ENCODE data around the gene HPF1. TPM values are rescaled to one million over a fixed set of nuclear protein-coding genes. Genes with fewer than 3 reads are reported as not detected.
"Not testable (repeated sequence)": the region's sequence is repeated elsewhere in the genome, so short reads cannot be mapped to it uniquely, and the experiment has no call there.

HPF1 gene
- 10 to 100 TPM; 20.5 to 23.4 TPM for total RNA-seq

DNA sequence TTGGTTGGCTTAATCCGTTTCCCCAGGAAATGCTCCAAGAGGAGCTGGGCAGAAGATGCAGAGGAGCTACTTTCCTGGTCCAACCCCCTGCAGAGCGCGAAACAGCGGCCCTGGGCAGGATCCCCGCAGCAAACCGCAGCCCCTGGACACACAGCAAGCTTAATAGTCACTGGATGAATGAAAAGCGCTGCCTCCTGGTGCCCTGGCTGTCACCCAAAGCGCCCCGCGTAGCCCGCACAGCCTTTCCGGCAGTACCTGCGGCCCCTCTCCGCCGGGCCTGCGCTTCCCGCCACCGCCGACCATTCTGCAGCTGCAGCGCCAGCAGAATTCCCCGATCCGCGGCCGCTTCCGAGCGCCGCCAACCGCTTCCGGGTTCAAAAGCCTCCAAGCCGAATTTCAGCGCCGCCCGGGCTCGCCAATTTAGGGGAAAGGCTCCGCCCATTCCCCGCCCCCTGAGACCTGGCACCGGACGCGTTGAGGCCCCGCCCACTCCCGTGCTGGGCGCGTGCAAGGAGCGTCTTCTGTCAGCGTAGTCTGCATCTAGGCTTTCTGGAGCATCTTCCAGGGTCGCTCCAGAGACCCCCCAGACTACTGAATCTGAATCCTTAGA is at the start of gene HPF1:
TSS of gene HPF1 (minus strand) at position 370 of the 610 bp plus-strand sequence. CDS start at position 303, 67 bp downstream.
- H3K27me3 Mint-ChIP-seq, result peaks cover 9% of the 10 kb centered on the region
- DNase-seq, result peak; percentile 95
- peaks cover under 1% of the 10 kb centered on the region for H3K36me3 Mint-ChIP-seq (ENCODE audit: low read depth)
- CTCF ChIA-PET, result interaction anchor here (0.8 to 2.0 kb wide), 3 partner anchors 22 to 747 kb away, joined by 3 to 10 read pairs (median 3); partner anchors contain the start of gene CBR4
- H3K4me1 Mint-ChIP-seq, result peaks cover 28% of the 10 kb centered on the region
- H3K27ac Mint-ChIP-seq, result peak within 1 kb of the TSS; percentile 27
- peak within 1 kb of the TSS; percentile 84 for H3K4me3 Mint-ChIP-seq
- no peaks in the 10 kb centered on the region for H3K9me3 Mint-ChIP-seq
- POLR2A ChIA-PET, result interaction anchor here (0.8 to 2.6 kb wide), 5 partner anchors 9 to 145 kb away, joined by 3 to 11 read pairs (median 5); partner anchors contain the start of genes CLCN3 and NEK1

GRCh38 chr4:169806770-169807169 is 49.0 kb upstream of the HPF1 start:
- H3K27ac Mint-ChIP-seq; H3K27me3 Mint-ChIP-seq; H3K9me3 Mint-ChIP-seq; POLR2A ChIA-PET; DNase-seq; H3K36me3 Mint-ChIP-seq (ENCODE audit: low read depth); H3K4me3 Mint-ChIP-seq; CTCF ChIA-PET; H3K4me1 Mint-ChIP-seq: not testable (repeated sequence)

DNA sequence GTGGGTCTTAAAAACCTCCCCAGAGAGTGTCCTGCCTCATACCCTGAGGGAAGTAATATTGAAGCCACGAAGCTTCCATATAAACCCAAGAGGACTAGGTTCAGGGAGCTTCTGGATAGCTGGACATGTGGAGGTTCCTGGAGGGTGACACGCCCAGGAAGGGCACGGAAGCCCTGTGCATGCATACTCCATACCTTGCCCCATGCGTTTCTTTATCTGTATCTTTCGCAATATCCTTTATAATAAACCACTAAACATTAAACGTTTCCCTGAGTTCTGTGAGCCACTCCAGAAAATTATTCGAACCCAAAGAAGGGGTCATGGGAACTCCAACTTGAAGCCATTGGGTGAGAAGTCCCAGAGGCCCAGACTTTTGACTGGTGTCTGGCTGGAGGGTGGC is 45.7 kb upstream of the HPF1 start:
- H3K27ac Mint-ChIP-seq, result no peak overlapping the region
- no peaks in the 10 kb centered on the region for H3K4me1 Mint-ChIP-seq
- no peak overlapping the region for H3K4me3 Mint-ChIP-seq
- H3K9me3 Mint-ChIP-seq, result no peaks in the 10 kb centered on the region
- peaks cover 6% of the 10 kb centered on the region for H3K27me3 Mint-ChIP-seq
- ChIA-PET CTCF (no interaction called here), POLR2A (no interaction called here)
- no peaks in the 10 kb centered on the region for H3K36me3 Mint-ChIP-seq (ENCODE audit: low read depth)
- DNase-seq, result no peak

GRCh38 chr4:169802873-169803272 is 45.1 kb upstream of the HPF1 start:
- no peaks in the 10 kb centered on the region for H3K4me1 Mint-ChIP-seq
- POLR2A ChIA-PET, result no interaction called here
- H3K9me3 Mint-ChIP-seq, result no peaks in the 10 kb centered on the region
- H3K27ac Mint-ChIP-seq, result no peak overlapping the region
- H3K27me3 Mint-ChIP-seq, result peaks cover 7% of the 10 kb centered on the region
- H3K36me3 Mint-ChIP-seq (ENCODE audit: low read depth), result no peaks in the 10 kb centered on the region
- no peak overlapping the region for H3K4me3 Mint-ChIP-seq
- CTCF ChIA-PET, result no interaction called here
- no peak for DNase-seq

DNA sequence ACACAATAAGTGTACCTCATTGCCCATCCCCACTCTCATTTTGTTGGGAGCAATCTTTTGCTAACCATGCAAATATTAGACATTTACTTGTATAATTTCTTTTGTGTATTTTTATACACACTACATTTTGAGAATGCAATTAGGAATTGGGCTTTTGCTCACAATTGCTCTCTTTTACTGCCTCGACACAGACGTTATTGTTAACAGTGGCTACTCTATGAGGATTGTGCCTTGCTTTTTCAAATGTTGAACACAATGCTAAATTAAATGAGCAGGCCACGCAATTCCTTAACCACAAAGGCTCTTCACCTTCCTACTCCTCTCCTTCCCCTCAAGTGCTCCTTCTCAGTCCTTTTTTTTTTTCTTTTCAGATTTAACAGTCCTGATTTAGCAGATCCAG is 42.8 kb upstream of the HPF1 start:
- H3K27ac Mint-ChIP-seq, result no peak overlapping the region
- H3K4me1 Mint-ChIP-seq, result no peaks in the 10 kb centered on the region
- CTCF ChIA-PET, result no interaction called here
- POLR2A ChIA-PET, result no interaction called here
- H3K36me3 Mint-ChIP-seq (ENCODE audit: low read depth), result no peaks in the 10 kb centered on the region
- peaks cover 15% of the 10 kb centered on the region for H3K27me3 Mint-ChIP-seq
- no peak for DNase-seq
- no peak overlapping the region for H3K4me3 Mint-ChIP-seq
- H3K9me3 Mint-ChIP-seq, result no peaks in the 10 kb centered on the region

DNA sequence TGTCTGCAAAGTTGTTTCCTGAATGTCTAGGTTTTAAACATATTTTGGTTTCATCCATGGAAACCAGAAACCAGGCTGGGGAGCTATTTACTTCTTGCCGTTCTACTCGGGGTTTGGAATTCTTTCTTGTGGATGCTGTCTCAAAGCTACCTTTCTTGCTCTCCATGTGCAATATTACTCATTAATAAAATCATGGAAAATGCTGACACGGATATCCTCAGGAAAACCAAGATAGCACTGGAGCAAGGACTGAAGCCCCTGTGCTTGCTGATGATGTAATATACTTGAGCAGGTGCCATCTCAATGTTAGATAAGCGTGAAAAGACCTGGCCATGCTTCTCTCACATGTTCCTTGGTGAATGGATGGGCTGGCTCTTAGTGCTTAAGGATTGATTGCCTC is 41.5 kb upstream of the HPF1 start:
- Mint-ChIP-seq H3K4me3 (no peak overlapping the region), H3K36me3 (ENCODE audit: low read depth) (no peaks in the 10 kb centered on the region), H3K9me3 (no peaks in the 10 kb centered on the region), H3K27me3 (peaks cover 15% of the 10 kb centered on the region), H3K27ac (no peak overlapping the region), H3K4me1 (no peaks in the 10 kb centered on the region)
- DNase-seq, result no peak
- CTCF ChIA-PET, result interaction anchor here (1.6 kb wide), 1 partner anchor 11 kb away, joined by 9 read pairs; no protein-coding TSS in a partner anchor
- POLR2A ChIA-PET, result no interaction called here

- POLR2A ChIA-PET, result no interaction called here
- Mint-ChIP-seq H3K9me3 (no peaks in the 10 kb centered on the region), H3K4me3 (no peak overlapping the region), H3K4me1 (peaks cover 9% of the 10 kb centered on the region), H3K27ac (no peak overlapping the region), H3K36me3 (ENCODE audit: low read depth) (no peaks in the 10 kb centered on the region), H3K27me3 (peaks cover 34% of the 10 kb centered on the region)
- CTCF ChIA-PET, result interaction anchor here (0.9 kb wide), 1 partner anchor 15 kb away, joined by 4 read pairs; no protein-coding TSS in a partner anchor
- DNase-seq, result no peak
Measured at GRCh38 chr4:169795585-169795984, 37.8 kb upstream of the HPF1 start.

DNA sequence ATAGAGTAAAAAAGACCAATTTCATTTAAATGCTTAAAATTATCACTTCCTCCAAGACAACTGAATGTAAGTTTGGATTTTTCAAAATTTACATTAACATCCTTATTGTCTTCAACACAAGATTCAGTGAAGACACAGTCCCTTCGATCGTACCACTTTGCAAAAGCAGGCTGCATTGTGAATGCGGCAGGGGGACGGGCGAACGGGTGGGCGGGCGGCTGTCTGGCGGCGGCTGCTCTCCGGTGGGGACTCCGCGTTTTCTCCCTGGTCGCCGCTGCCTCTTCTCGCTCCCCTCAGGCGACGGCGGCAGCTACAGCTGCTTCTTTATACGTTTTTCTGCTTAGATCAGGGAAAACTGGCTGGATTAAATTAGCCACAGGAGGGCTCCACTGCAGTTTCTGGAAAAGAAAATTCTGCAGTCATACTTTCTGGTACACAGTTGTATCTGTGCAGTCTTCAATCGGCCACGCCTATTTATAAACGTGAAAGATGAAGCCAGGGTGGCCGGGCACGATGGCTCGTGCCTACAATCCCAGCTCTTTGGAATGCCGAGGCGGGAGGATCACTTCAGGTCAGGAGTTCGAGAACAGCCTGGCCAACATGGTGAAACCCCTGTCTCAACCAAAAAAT is 33.9 kb upstream of the HPF1 start:
- H3K4me1 Mint-ChIP-seq, result peaks cover 9% of the 10 kb centered on the region
- ChIA-PET POLR2A (no interaction called here), CTCF (no interaction called here)
- no peak overlapping the region for H3K4me3 Mint-ChIP-seq
- H3K36me3 Mint-ChIP-seq (ENCODE audit: low read depth), result no peaks in the 10 kb centered on the region
- H3K9me3 Mint-ChIP-seq, result no peaks in the 10 kb centered on the region
- no peak for DNase-seq
- no peak overlapping the region for H3K27ac Mint-ChIP-seq
- peaks cover 40% of the 10 kb centered on the region for H3K27me3 Mint-ChIP-seq

- POLR2A ChIA-PET, result no interaction called here
- Mint-ChIP-seq H3K9me3 (no peaks in the 10 kb centered on the region), H3K27ac (no peak overlapping the region), H3K4me3 (no peak overlapping the region), H3K27me3 (peaks cover 38% of the 10 kb centered on the region), H3K4me1 (peaks cover 9% of the 10 kb centered on the region), H3K36me3 (ENCODE audit: low read depth) (no peaks in the 10 kb centered on the region)
- DNase-seq, result no peak
- CTCF ChIA-PET, result no interaction called here
Measured at GRCh38 chr4:169791062-169791461, 33.3 kb upstream of the HPF1 start.

- Mint-ChIP-seq H3K36me3 (ENCODE audit: low read depth) (no peaks in the 10 kb centered on the region), H3K4me3 (no peak overlapping the region), H3K9me3 (no peaks in the 10 kb centered on the region), H3K27ac (no peak overlapping the region), H3K4me1 (peaks cover 6% of the 10 kb centered on the region), H3K27me3 (peaks cover 20% of the 10 kb centered on the region)
- no peak for DNase-seq
- POLR2A ChIA-PET, result no interaction called here
- CTCF ChIA-PET, result interaction anchor here (1.2 kb wide), 1 partner anchor 162 kb away, joined by 3 read pairs; the partner anchor contains the start of gene NEK1
Measured at GRCh38 chr4:169774466-169775445, 17.0 kb upstream of the HPF1 start.

DNA sequence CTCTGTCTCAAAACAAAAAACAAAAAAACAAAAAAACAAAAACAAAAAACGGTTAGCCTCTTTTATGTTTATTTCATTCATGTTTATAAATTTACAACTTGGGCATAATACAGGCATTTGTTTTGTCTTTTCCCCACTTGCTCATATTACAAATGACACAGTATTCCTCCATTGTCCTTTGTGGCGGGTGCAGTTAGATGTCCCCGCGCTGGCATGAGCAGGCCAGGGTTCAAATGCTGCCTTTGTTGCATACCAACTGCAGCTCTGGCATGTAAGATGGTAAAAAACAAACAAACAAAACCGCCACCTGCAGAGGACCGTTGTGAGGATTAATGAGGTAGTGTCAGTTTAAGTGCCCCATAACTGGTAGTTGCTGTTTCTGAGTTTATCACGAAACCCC is 16.1 kb upstream of the HPF1 start:
- ChIA-PET POLR2A (no interaction called here), CTCF (no interaction called here)
- Mint-ChIP-seq H3K9me3 (no peaks in the 10 kb centered on the region), H3K4me3 (no peak overlapping the region), H3K36me3 (ENCODE audit: low read depth) (no peaks in the 10 kb centered on the region), H3K27me3 (peaks cover 20% of the 10 kb centered on the region), H3K4me1 (peaks cover 6% of the 10 kb centered on the region), H3K27ac (no peak overlapping the region)
- no peak for DNase-seq

DNA sequence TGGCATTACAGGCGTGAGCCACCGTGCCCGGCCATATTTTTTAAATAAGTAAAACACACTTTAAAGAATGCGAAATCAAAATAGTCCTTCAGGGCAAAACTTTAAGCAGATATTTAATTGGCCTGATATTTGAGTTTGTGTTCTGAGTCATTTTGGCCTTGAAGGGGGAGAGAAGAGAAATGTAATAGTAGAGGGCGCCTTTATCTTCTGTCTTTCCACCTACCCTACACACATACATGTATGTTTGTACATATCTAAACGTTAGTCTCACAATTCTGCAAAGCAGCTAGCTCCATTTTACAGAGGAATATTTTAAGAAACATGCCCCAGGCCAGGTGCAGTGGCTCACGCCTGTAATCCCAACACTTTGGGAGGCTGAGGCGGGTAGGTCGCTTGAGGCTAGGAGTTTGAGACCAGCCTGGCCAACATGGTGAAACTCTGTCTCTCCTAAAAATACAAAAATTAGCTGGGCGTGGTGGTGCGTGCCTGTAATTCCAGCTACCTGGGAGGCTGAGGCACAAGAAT is 13.9 kb upstream of the HPF1 start:
- H3K9me3 Mint-ChIP-seq; DNase-seq; POLR2A ChIA-PET; H3K36me3 Mint-ChIP-seq (ENCODE audit: low read depth); H3K27ac Mint-ChIP-seq; H3K4me3 Mint-ChIP-seq; H3K4me1 Mint-ChIP-seq: not testable (repeated sequence)
- H3K27me3 Mint-ChIP-seq, result peaks cover 16% of the 10 kb centered on the region
- CTCF ChIA-PET, result interaction anchor here (1.3 kb wide), 1 partner anchor 39 kb away, joined by 3 read pairs; no protein-coding TSS in a partner anchor

DNA sequence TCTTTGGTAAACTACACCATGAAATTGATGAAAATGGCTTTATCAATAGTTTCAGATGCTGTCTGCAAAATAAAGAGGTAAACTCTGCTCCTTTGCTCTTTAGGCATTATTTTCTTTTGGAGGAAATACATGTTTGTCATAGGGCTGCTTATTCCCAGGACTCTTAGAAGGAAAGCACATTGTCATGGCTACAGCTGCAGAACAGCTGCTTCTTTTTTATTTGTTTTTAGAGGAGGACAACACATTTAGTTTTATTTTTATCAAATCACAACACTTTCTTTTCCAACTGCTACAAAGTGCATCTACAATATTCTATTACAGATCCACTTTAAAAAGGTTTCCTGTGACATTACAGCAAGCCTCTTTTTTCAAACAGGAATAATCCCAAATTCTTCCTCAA is 12.7 kb upstream of the HPF1 start:
- DNase-seq, result no peak
- ChIA-PET POLR2A (no interaction called here), CTCF (no interaction called here)
- Mint-ChIP-seq H3K9me3 (no peaks in the 10 kb centered on the region), H3K4me1 (peaks cover 6% of the 10 kb centered on the region), H3K36me3 (ENCODE audit: low read depth) (no peaks in the 10 kb centered on the region), H3K4me3 (no peak overlapping the region), H3K27me3 (peaks cover 7% of the 10 kb centered on the region), H3K27ac (no peak overlapping the region)
